Endothelial cell of umbilical vein (primary cell): Measurements from ENCODE around the gene CD44. TPM values are rescaled to one million over a fixed set of nuclear protein-coding genes. Genes with fewer than 3 reads are reported as not detected.

ENCODE experiments used
- BruUV-seq: library from RNA; stranded (reverse); fragments of 400-500 nt; replicated peaks from 2 replicates; lab custom pipeline; 2021; lab: Mats Ljungman, UMichigan
- CTCF ChIA-PET: fragments of 300-600, 350-600 bp; sonication (Branson Sonifier 250); formaldehyde crosslinking; loops from one replicate; lab custom pipeline; 2021; ENCODE audit warnings: antibody characterized with exemption, inconsistent platforms; lab: Charles Lee
- POLR2A ChIA-PET: fragments of 300-600, 350-600 bp; sonication (Branson Sonifier 250); formaldehyde crosslinking; loops from one replicate; lab custom pipeline; 2021; ENCODE audit warnings: antibody characterized with exemption, inconsistent platforms; lab: Charles Lee
- DNase-seq: peaks from one replicate; pipeline ENCODE4 v3.0.0-alpha.2; 2011; ENCODE audit warnings: low read depth, low spot score
- FAIRE-seq: peaks from 2 replicates; lab custom pipeline; 2011; peaks lifted over from hg19 to GRCh38; lab: Jason Lieb, UNC
- H2AFZ ChIP-seq: 2 replicates; pipeline ENCODE4 v1.6.0; 2012; ENCODE audit warnings: low read depth, low read length, control low read depth, inconsistent platforms
- H3K27ac ChIP-seq: 2 replicates; pipeline ENCODE4 v1.5.1; 2011; ENCODE audit warnings: low read depth, mild to moderate bottlenecking, control low read depth, low read length, moderate library complexity; ENCODE audit not compliant: insufficient read depth
- H3K27me3 ChIP-seq, 2 experiments: 2 replicates each; pipeline versions ENCODE4 v1.6.0 to v1.6.1; 2011; ENCODE audit warnings: low read length in 2 of 2, mixed read lengths in 1 of 2; ENCODE audit not compliant: control insufficient read depth in 2 of 2, insufficient read depth in 2 of 2
- H3K36me3 ChIP-seq, 2 experiments: 2 replicates in 1 of 2; 3 replicates in 1 of 2; pipeline ENCODE4 v1.5.1; 2011; ENCODE audit warnings: low read length in 2 of 2, mild to moderate bottlenecking in 1 of 2, moderate library complexity in 1 of 2; ENCODE audit not compliant: control insufficient read depth in 2 of 2, insufficient read depth in 2 of 2; ENCODE audit errors: extremely low read depth in 1 of 2
- H3K4me1 ChIP-seq: 3 replicates; pipeline ENCODE4 v1.5.1; 2011; ENCODE audit warnings: mild to moderate bottlenecking, low read length; ENCODE audit not compliant: control insufficient read depth, insufficient read depth; ENCODE audit errors: extremely low read depth
- H3K4me2 ChIP-seq: 2 replicates; pipeline ENCODE4 v1.6.1; 2011; ENCODE audit warnings: low read length, control low read depth, mixed read lengths; ENCODE audit not compliant: insufficient read depth
- H3K4me3 ChIP-seq, 3 experiments: fragments of 200-600 bp in 1 of 3; sonication (generic), shearing (Covaris generic) in 1 of 3; replicated peaks in 1 of 3; 2 replicates each; pipeline ENCODE4 v1.5.1; 2011 to 2016; ENCODE audit warnings: control low read depth in 3 of 3, low read length in 3 of 3, mild to moderate bottlenecking in 2 of 3, inconsistent platforms in 1 of 3, low read depth in 1 of 3, moderate library complexity in 1 of 3; ENCODE audit not compliant: insufficient read depth in 1 of 3
- H3K79me2 ChIP-seq: 2 replicates; pipeline ENCODE4 v1.6.0; 2012; ENCODE audit warnings: low read length, inconsistent platforms; ENCODE audit not compliant: control insufficient read depth, insufficient read depth
- H3K9ac ChIP-seq: replicated peaks from 2 replicates; pipeline ENCODE3; 2011; ENCODE audit warnings: low read length, control low read depth; ENCODE audit not compliant: insufficient read depth; ENCODE audit errors: extremely low read depth
- H3K9me1 ChIP-seq: replicated peaks from 3 replicates; pipeline ENCODE4 v1.6.0; 2011; ENCODE audit warnings: mild to moderate bottlenecking, low read length; ENCODE audit not compliant: control insufficient read depth, insufficient read depth; ENCODE audit errors: extremely low read depth
- H3K9me3 ChIP-seq: replicated peaks from 2 replicates; pipeline ENCODE4 v1.5.1; 2012; ENCODE audit warnings: low read length, inconsistent platforms; ENCODE audit not compliant: control insufficient read depth, insufficient read depth
- H4K20me1 ChIP-seq: replicated peaks from 2 replicates; pipeline ENCODE3; 2011; ENCODE audit warnings: mild to moderate bottlenecking, low read length; ENCODE audit not compliant: control insufficient read depth, insufficient read depth; ENCODE audit errors: extremely low read depth
- CTCF ChIP-seq, 2 donors: IDR thresholded peaks; 1 replicate in 1 of 2; 2 replicates in 1 of 2; pipeline ENCODE4 v1.5.1; 2011; ENCODE audit warnings: low read length in 2 of 2, mild to moderate bottlenecking in 2 of 2, moderate library complexity in 2 of 2, control low read depth in 1 of 2, inconsistent platforms in 1 of 2, low read depth in 1 of 2; ENCODE audit not compliant: insufficient read depth in 1 of 2; ENCODE audit errors: extremely low read depth in 1 of 2
- EZH2 ChIP-seq: IDR thresholded peaks from 2 replicates; pipeline ENCODE4 v1.6.1; 2012; ENCODE audit warnings: borderline replicate concordance, low read depth, mild to moderate bottlenecking, moderate library complexity, low read length, inconsistent platforms; ENCODE audit not compliant: severe bottlenecking
- FOS ChIP-seq: IDR thresholded peaks from 2 replicates; pipeline ENCODE4 v1.6.1; 2011; ENCODE audit warnings: mild to moderate bottlenecking, low read length, moderate library complexity, borderline replicate concordance; ENCODE audit not compliant: insufficient read depth
- GATA2 ChIP-seq: IDR thresholded peaks from 2 replicates; pipeline ENCODE4 v1.7.0; 2011; ENCODE audit warnings: low read depth, mild to moderate bottlenecking, moderate library complexity, mixed read lengths, low read length; ENCODE audit not compliant: insufficient read length, insufficient read depth
- JUN ChIP-seq: IDR thresholded peaks from 2 replicates; pipeline ENCODE4 v1.6.1; 2011; ENCODE audit warnings: borderline replicate concordance, low read depth; ENCODE audit not compliant: insufficient read length, insufficient read depth
- MAX ChIP-seq: IDR thresholded peaks from 2 replicates; pipeline ENCODE4 v1.6.1; 2011; ENCODE audit not compliant: insufficient read depth, insufficient read length
- MYC ChIP-seq: IDR thresholded peaks from one replicate; pipeline ENCODE4 v1.6.1; 2011; ENCODE audit warnings: mild to moderate bottlenecking, low read depth, low read length
- POLR2A ChIP-seq: IDR thresholded peaks from 2 replicates; pipeline ENCODE4 v1.6.1; 2012; ENCODE audit warnings: low read depth, mild to moderate bottlenecking, control low read depth, low read length
- POLR2AphosphoS5 ChIP-seq: IDR thresholded peaks from 2 replicates; pipeline ENCODE4 v1.6.1; 2012; ENCODE audit warnings: low read depth, mild to moderate bottlenecking, control low read depth, low read length, moderate library complexity; ENCODE audit not compliant: insufficient read depth
- dilution Hi-C: fragments of 300-500 bp; cut with MboI; formaldehyde crosslinking; loops from one replicate; pipeline ENCODE4 v1.15.0; 2019; ENCODE audit warnings: low sequenced_read_pairs; ENCODE audit not compliant: extremely low pct_ligation_motif_present
- intact Hi-C: fragments of 100-400 bp; cut with micrococcal nuclease; formaldehyde crosslinking; loops from one replicate; pipeline ENCODE4 v1.10.0; 2022
- polyA plus RNA-seq, 4 experiments: library from polyadenylated mRNA; depleted of rRNA in 3 of 4; stranded (reverse) in 3 of 4; unstranded in 1 of 4; fragments of >200 nt; gene quantifications; 2 replicates each; pipeline versions ENCODE4 v1.2.1 to v1.2.3, GENCODE V29; 2011 to 2012; ENCODE audit warnings: missing spikeins in 1 of 4
- total RNA-seq: library from RNA; stranded (reverse); gene quantifications from 2 replicates; pipeline ENCODE4 v1.2.3, GENCODE V29; 2021

CD44 gene
- total and polyA plus RNA-seq, 2 donors (not counting 3 experiments of a cell fraction or from before 2014, with no cell fraction given), result 25.5 to 26.3 TPM

- intact Hi-C loops (no loop called here), dilution Hi-C loops (no loop called here)
- TF ChIP-seq FOS (no peak), MYC (no peak), POLR2AphosphoS5 (no peak), MAX (no peak), JUN (no peak), CTCF (IDR thresholded peaks at IDR 0.05; ENCODE audit: extremely low read depth in 1 of 2, insufficient read depth in 1 of 2, low read depth in 1 of 2, low read length in 2 of 2) (no peak), POLR2A (no peak), EZH2 (no peak), GATA2 (no peak)
- Histone ChIP-seq H2AFZ (no peak overlapping the region), H3K9me3 (no peaks in the 10 kb centered on the region), H4K20me1 (no peaks in the 10 kb centered on the region), H3K27ac (no peak overlapping the region), H3K79me2 (no peaks in the 10 kb centered on the region), H3K4me3 (no peak overlapping the region), H3K9ac (no peak overlapping the region), H3K4me2 (no peak overlapping the region), H3K36me3 (no peaks in the 10 kb centered on the region), H3K27me3 (peaks cover 0 to 2% of the 10 kb centered on the region in 2 experiments), H3K4me1 (no peaks in the 10 kb centered on the region), H3K9me1 (no peaks in the 10 kb centered on the region)
- DNase-seq (no peak), FAIRE-seq (no peak)
- POLR2A ChIA-PET, result no interaction called here
- no TSS peak for BruUV-seq
- CTCF ChIA-PET, result no interaction called here
These were observed 142.3 kb downstream of the CD44 start for GRCh38 chr11:35281169-35281688.

Other genes starting within 250 kb of the CD44 start
- gene APIP, start 222.8 kb upstream of the CD44 start, total RNA-seq, result 25.9 and 26.9 TPM in 2 replicates
- 5.1 and 10.0 TPM in 2 replicates for gene APIP, start 222.8 kb upstream of the CD44 start, polyA plus RNA-seq
- gene PDHX, start 222.6 kb upstream of the CD44 start, total RNA-seq, result 30.5 and 33.2 TPM in 2 replicates
- gene PDHX, start 222.6 kb upstream of the CD44 start, polyA plus RNA-seq, result 8.2 and 10.5 TPM in 2 replicates